HG02870 (cell line): ENCODE data around the gene FGD4.
A peak's percentile ranks its signal among the peaks of the same experiment; 100 is the strongest.

Source experiments
- ATAC-seq: cut with Tn5 transposase; IDR thresholded peaks from one replicate; pipeline ENCODE4 v1.9.1; 2021; ENCODE audit warnings: mild to moderate bottlenecking, moderate library complexity; ENCODE audit not compliant: unreplicated experiment

Gene FGD4

DNA sequence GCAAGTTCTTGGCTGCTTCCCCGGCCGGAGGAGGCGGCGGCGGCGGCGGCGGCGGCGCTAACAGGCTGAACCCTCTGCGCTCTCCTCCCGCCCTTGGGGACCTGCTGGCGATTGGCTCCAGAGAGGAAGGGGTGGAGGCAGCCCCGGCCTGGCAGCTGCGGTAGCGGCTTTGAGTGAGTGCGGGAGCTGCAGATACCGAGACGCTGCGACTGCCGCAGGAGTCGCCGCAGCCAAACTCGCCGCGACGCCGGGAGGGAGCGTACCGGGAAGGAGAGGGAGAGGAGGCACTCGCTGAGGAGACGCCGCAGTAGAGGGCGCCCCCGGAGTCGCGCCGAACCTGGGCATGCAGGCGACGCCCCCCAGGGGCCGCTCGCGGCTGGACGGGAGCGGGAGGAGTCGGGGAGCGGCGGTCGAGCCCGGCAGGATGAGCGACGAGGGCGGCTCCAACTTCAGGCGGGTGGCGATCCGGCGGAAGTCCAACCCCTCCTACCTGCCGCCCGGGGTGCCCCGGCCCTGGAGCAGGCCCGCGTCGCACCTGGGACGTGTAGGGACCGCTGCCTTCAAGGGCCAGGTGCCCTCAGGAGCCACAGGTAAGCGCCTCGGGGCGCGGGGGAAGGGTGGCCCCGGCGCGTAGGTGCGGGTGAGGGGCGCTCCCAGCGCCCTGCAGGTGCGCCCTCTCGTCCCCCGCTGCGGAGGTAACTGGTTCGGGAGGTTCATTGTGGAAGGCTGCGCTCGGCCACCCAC lies at the start of gene FGD4:
Gene FGD4, plus strand, starts transcription at position 189 of the 744 bp plus-strand sequence.
- ATAC-seq, result peak; percentile 84

GRCh38 chr12:32353540-32353939 lies 45.8 kb upstream of the FGD4 start:
- ATAC-seq, result no peak

GRCh38 chr12:32357601-32358249 lies 41.6 kb upstream of the FGD4 start:
- ATAC-seq, result no peak

GRCh38 chr12:32360956-32361355 lies 38.4 kb upstream of the FGD4 start:
- no peak for ATAC-seq

DNA sequence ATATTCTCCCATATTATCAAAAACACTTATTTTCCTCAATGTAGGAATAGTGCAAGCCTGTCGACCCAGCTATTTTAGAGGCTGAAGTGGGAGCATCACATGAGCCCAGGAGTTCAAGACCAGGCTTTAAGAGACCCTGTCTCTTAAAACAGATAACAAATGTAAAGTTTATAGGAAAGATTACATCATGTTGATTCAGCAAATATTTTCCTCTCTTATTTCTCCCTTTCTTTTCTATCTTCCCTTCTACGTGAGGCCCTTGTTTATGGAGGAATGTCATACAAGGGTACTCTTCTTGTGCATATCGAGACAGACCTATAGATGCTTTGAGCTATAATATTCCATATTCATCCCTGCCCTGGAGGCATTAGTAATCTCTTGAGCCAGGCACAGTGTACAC lies 36.5 kb upstream of the FGD4 start:
- no peak for ATAC-seq

- peak; percentile 58 for ATAC-seq
Measured at GRCh38 chr12:32365473-32366064, 33.8 kb upstream of the FGD4 start.

DNA sequence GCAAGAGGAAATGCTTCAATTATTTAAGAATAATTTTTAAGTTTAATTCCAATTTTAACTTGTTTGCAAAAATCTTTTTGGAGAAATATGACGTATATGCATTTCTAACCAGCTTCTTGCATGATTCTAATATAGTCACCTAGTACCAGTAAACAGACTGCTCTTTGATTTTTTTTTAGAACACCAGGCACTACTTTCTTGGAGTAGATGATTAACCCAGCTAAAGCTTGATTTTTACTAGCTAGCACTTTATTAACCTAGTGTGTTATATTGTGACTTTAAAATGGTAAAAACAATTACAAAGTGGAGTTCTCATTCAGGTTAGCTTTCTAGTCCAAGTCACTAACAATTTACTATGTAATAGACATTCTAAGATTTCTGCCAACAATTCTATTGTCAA lies 32.6 kb upstream of the FGD4 start:
- ATAC-seq, result no peak

GRCh38 chr12:32367381-32367780 lies 32.0 kb upstream of the FGD4 start:
- ATAC-seq, result no peak

GRCh38 chr12:32369202-32369601 lies 30.2 kb upstream of the FGD4 start:
- no peak for ATAC-seq

- ATAC-seq, result no peak
Measured at GRCh38 chr12:32377344-32378055, 21.9 kb upstream of the FGD4 start.

- ATAC-seq, result no peak
Measured at GRCh38 chr12:32379213-32379612, 20.1 kb upstream of the FGD4 start.

DNA sequence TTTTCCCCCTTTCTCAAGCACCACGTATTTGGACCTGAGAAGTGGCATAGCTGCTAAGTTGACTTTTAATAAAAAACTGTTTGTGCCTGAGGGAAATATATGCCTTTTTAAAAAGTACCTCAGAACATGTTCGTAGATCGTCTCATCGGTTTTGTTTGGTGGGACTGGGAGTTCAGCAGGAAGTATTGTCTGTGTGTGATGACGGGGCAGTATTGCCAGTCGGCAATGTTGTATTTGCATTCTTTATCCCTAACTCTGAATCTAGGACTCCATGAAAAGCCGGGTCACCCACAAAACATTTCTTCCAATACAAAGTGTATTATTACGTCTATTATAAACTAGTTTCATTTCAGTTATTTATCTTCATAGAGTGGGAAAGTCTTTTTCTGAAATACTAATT lies 19.7 kb upstream of the FGD4 start:
- no peak for ATAC-seq

DNA sequence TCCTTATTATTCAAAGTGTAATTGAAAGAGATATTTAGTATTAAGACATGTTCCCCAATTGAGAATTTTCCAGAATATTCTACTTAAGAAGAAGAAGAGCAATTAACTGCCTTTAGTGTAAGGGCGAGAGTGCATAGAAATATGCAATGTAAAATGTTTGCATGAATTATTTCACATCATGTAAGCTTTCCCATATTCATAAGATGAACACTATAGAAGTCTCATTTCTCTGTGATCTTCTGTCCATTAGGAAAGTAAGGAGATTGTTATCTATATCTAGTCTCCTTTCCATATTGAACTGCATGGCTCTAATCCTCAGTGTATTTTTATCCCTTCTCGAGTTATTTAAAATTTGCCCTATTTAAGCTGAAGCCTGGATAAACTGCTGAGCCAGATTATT lies 17.1 kb upstream of the FGD4 start:
- ATAC-seq, result no peak

DNA sequence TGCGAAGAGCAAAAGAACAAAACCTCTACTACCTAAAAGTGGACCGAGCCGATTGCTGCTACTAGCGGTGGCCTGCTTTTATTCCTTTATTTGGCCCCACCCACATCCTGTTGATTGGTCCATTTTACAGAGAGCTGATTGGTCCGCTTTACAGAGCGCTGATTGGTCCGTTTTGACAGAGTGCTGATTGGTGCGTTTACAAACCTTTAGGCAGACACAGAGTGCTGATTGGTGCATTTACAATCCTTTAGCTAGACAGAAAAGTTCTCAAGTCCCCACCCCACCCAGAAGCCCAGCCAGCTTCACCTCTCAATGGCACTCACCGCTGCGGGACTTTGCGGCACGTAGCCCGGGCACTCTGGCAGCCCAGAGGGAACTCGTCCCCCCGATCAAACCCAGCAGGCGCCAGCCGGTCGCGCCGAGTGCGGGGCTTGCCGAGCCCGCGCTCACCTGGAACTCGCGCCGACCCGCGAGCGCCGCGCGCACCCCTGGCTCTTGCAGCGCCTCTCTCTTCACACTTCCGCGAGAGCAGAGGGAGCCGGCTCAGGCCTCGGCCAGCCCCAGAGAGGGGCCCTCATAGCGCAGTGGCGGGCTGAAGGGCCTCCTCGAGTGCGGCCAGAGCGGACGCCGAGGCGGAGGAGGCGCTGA lies 8.7 kb upstream of the FGD4 start:
- no peak for ATAC-seq

DNA sequence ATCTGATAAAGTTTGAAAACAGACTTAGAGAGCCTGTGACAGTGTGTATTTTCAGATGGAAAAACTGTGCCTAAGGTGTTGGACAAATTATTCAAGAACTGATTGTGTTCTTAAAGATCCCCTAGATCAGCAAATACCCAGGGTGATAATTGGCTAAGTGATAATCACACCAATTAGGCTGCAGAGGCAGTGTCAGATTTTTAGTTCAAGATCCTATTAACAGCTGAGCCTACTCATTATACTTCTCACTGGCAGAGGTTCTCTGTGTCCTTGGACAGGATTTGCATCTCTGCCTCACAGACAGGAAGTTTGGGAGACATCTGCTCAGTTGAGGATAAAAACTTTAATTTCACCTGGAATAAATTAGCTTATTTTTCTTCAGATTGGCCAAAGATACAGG lies 4.3 kb upstream of the FGD4 start:
- no peak for ATAC-seq

DNA sequence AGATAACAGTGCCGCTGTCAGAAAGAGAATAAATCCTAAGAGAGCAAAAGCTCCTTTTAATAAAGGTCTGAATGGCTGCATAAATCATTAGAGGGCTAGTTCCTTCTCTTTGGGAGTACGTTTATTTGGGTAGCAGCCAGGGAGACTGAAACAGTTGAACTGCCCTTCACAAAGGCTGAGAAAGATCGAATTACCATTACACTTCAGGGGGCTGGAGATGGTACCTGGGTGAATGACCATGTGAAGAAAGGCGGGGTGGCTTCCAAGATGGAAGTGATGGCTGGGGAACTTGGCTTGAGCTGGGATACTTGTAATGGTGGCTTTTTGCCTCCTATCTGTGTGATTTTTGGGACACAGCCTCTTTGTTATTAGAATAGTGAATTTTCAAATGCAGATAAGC lies 1.7 kb upstream of the FGD4 start:
- no peak for ATAC-seq

DNA sequence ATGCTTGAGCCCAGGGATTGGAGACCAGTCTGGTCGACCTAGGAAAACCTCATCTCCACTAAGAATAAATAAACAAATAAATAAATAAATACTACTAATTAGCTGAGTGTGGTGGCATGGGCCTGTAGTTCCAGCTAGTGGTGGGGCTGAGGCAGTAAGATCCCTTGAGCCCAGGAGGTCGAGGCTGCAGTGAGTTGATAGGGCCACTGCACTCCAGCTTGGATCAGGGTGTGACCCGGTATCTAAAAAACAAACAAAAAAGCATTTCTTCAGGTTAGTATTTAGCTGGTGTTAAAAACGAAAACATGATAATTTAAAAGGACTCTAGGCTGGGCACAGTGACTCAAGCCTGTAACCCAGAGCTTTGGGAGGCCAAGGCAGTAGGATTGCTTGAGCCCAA lies 1.2 kb upstream of the FGD4 start:
- no peak for ATAC-seq

GRCh38 chr12:32398816-32399369 lies 465 bp upstream of the FGD4 start:
- no peak for ATAC-seq

- no peak for ATAC-seq
Measured at GRCh38 chr12:32400114-32400672, 835 bp downstream of the FGD4 start.

- no peak for ATAC-seq
Measured at GRCh38 chr12:32400866-32401265, 1.5 kb downstream of the FGD4 start.

DNA sequence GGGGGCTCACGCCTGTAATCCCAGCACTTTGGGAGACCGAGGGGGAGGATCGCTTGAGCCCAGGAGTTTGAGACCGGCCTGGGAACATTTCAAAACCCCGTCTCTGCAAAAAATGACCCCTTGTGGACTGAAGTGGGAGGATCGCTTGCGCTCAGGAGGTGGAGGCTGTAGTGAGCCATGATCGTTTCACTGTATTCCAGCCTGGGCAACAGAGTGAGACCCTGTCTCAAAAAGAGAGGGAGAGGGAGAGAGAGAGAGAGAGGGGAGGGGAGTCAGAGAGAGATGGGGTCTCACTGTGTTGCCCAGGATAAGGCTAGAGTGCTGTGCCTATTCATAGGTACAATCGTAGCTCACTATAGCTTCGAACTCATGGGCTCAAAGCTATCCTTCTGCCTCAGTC lies 2.8 kb downstream of the FGD4 start:
- ATAC-seq, result no peak
